ENCODE measurements around the gene PLCB4.

Gene PLCB4

GRCh38 chr20:9492067-9492466, 423.2 kb downstream of the PLCB4 start:
- no peak for DNase-seq (ENCODE audit: low spot score)
- H3K27ac ChIP-seq: no peak overlapping the region
- no peak overlapping the region for H3K4me3 ChIP-seq
- TF ChIP-seq CTCF (IDR thresholded peaks at IDR 0.05): no peak

DNA sequence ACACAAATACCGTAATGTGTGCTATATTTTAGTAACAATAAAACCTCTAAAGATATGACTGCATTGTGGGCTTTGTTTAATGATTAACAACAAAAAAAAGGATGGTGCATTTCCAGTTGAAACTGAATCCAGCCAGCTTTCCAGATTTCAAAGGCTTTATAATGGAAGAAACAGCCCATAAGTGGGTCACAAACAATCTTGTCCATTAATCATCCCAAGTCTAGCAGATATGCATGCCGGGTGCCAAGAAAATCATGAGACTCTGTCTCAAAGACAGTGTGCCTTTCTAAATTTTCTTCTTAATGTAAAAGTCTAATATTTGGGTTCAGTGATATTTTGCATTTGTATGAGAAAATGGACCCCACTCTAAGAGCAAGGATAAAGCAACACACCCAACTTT, 424.9 kb downstream of the PLCB4 start:
- Histone ChIP-seq H3K27ac (no peak overlapping the region), H3K4me3 (no peak overlapping the region)
- DNase-seq (ENCODE audit: low spot score): no peak
- TF ChIP-seq CTCF (IDR thresholded peaks at IDR 0.05): no peak

DNA sequence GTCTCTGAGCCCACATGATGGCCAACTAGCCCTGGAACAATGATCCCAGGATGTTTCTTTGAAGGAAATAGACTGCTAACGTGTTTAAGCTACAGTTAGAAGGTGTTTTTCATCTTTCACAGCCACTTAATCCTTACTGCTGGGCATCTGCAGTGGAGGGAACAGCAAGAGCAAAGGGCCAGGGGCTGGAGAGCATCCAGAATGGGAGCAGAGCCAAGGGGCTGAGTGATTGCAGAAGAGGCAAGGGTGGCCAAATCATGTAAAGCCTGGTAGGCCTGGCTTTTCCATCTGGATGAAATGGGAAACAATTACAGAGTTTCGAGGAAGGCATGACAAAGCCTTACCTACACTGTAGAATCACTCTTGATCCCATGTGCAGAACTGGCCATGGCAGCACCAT, 426.8 kb downstream of the PLCB4 start:
- TF ChIP-seq CTCF (IDR thresholded peaks at IDR 0.05): no peak
- no peak for DNase-seq (ENCODE audit: low spot score)
- H3K4me3 ChIP-seq: no peak overlapping the region
- H3K27ac ChIP-seq: no peak overlapping the region

GRCh38 chr20:9496155-9496554, 427.3 kb downstream of the PLCB4 start:
- DNase-seq (ENCODE audit: low spot score): no peak
- Histone ChIP-seq H3K4me3 (no peak overlapping the region), H3K27ac (no peak overlapping the region)
- no peak for TF ChIP-seq CTCF (IDR thresholded peaks at IDR 0.05)

- TF ChIP-seq CTCF (IDR thresholded peaks at IDR 0.05): no peak
- H3K4me3 ChIP-seq: no peak overlapping the region
- no peak for DNase-seq (ENCODE audit: low spot score)
- H3K27ac ChIP-seq: no peak overlapping the region
Observed at GRCh38 chr20:9498322-9498721, 429.4 kb downstream of the PLCB4 start.

DNA sequence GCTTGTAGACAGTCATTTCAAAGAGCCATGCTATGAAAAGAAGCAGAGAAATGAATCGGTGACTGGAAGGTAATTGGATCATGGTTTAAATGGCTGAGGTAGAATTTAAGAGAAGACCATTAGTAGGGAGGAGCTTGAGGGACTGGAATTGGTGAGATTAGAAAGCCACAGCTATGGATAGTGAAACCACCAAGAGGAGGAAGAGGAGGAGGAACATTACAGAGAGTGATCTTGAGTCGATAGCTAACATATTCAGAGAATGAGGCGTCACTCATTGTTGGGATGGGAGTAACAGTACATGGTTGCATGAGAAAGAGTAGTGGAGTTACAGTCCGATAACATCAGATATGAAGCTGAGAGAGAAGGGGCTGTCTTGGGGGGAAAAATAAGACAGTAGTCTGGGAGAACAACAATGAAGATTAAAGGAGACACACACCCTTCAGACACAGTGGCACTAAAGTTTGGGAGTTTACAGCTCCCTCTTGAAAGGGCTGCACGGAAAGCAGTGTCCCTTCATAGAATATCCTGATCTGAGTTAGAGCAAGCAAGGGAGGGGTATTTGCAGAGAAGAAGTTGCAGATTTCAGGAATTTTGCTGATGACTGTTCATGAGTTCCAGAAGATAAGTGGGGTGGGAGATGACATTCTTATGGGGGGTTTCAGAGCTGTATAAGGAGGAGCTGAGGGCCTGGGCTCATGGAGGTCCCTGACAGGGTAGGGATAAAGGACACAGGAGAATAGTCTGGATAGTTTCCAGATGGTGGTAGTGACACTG, 430.4 kb downstream of the PLCB4 start:
- Histone ChIP-seq H3K27ac (no peak overlapping the region), H3K4me3 (no peak overlapping the region)
- no peak for DNase-seq (ENCODE audit: low spot score)
- no peak for TF ChIP-seq CTCF (IDR thresholded peaks at IDR 0.05)

- peak; percentile 17 for TF ChIP-seq CTCF (IDR thresholded peaks at IDR 0.05)
- H3K4me3 ChIP-seq: no peak overlapping the region
- no peak for DNase-seq (ENCODE audit: low spot score)
- H3K27ac ChIP-seq: no peak overlapping the region
Observed at GRCh38 chr20:9500121-9500520, 431.2 kb downstream of the PLCB4 start.

Data from coronary artery (tissue), 2 donors.